GM11168 (cell line): ENCODE data around the gene PPM1M.

ENCODE experiments used
- in situ Hi-C: fragments of 300-500 bp; cut with MboI; formaldehyde crosslinking; loops from one replicate; pipeline ENCODE4 v1.12.0; 2022; ENCODE audit warnings: low sequenced_read_pairs; ENCODE audit not compliant: unreplicated experiment

Gene PPM1M

GRCh38 chr3:52213901-52214300, 31.7 kb upstream of the PPM1M start:
- in situ Hi-C loops, result no loop called here

GRCh38 chr3:52215351-52215750, 30.2 kb upstream of the PPM1M start:
- in situ Hi-C loops, result no loop called here

GRCh38 chr3:52216585-52217408, 28.8 kb upstream of the PPM1M start:
- in situ Hi-C loops, result no loop called here

DNA sequence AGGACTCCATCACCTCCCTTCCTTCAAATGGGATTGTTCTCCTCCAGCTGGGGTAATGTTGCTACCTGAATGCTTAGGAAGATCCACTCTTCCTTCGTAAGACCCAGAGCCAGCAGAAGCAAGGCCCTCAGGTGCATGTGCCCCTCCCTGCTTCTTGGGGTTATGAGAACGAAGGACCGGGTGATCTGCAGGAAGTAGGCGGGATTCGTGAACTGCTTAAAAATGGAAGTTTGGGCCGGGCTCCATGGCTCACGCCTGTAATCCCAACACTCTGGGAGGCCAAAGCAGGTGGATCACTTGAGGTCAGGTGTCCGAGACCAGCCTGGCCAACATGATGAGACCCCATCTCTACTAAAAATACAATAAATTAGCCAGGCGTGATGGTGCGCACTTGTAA, 28.2 kb upstream of the PPM1M start:
- in situ Hi-C loops, result no loop called here

GRCh38 chr3:52218026-52218425, 27.5 kb upstream of the PPM1M start:
- in situ Hi-C loops, result no loop called here

GRCh38 chr3:52218454-52218853, 27.1 kb upstream of the PPM1M start:
- in situ Hi-C loops, result no loop called here

- in situ Hi-C loops, result no loop called here
Observed at GRCh38 chr3:52218937-52219650, 26.5 kb upstream of the PPM1M start.

DNA sequence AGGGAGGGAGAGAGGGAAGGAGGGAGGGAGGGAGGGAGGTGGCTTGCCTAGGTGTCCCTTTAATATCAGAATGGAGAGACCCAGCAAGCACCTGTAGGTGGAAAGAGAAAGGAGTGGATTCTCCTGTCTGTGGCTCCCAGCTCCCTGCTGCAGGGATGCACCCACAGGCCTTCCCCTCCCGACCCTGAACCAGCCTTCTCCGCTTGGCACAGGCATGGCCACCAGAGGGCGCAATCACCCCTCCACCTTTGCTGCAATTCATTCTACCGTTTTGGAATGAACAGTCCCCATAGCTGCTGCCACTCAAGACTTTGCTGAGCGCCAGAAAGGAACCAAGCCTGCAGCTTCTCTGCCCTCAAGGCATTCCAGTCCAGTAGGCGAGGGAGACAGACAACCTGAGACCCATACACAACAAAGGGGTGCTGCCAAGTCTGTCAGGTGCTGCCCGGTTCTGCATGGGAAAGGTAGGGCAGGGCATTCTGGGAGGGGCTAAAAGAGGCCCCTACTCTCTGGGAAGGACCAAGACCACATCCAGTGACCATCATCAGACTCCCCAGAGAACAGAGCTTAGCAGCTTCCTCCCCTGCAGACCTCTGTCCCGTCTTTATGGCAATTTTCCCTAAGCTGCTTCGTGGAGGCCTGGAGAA, 25.1 kb upstream of the PPM1M start:
- in situ Hi-C loops, result no loop called here

- in situ Hi-C loops, result no loop called here
Observed at GRCh38 chr3:52221141-52221562, 24.4 kb upstream of the PPM1M start.

DNA sequence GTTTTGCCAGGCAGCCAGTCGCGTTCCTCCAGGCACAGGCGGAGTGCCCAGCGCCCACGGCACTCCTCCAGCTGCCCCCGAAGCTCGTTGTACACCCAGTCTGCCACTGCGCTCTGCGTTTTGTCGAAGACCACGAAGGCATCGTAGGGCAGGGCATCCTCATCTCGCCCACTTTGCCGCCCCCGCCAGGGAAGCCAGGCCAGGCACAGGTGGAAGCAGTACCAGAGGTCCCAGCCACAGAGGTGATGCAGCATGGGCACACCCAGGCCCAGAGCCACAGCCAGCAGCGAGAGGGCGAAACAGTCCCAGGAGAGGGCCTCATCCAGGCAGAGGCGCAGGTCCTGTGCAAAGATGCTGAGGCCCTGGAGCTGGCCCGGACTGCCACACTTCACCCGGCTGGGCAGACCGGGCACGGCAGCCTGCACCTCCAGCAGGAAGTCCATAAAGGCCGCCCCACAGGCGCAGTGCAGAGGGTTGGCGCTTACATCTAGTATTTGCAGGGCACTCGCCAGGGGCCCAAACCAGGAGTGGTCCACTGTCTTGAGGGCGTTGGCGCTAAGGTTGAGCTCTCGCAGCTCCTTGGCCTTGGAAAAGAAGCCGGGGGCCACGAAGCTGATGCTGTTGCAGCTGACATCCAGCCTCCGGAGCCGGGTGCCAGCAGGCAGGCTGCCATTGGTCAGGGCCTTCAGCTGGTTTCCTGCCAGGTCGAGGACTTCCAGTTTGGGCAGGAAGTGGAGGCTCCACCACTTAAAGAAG, 23.8 kb upstream of the PPM1M start:
- in situ Hi-C loops, result no loop called here

DNA sequence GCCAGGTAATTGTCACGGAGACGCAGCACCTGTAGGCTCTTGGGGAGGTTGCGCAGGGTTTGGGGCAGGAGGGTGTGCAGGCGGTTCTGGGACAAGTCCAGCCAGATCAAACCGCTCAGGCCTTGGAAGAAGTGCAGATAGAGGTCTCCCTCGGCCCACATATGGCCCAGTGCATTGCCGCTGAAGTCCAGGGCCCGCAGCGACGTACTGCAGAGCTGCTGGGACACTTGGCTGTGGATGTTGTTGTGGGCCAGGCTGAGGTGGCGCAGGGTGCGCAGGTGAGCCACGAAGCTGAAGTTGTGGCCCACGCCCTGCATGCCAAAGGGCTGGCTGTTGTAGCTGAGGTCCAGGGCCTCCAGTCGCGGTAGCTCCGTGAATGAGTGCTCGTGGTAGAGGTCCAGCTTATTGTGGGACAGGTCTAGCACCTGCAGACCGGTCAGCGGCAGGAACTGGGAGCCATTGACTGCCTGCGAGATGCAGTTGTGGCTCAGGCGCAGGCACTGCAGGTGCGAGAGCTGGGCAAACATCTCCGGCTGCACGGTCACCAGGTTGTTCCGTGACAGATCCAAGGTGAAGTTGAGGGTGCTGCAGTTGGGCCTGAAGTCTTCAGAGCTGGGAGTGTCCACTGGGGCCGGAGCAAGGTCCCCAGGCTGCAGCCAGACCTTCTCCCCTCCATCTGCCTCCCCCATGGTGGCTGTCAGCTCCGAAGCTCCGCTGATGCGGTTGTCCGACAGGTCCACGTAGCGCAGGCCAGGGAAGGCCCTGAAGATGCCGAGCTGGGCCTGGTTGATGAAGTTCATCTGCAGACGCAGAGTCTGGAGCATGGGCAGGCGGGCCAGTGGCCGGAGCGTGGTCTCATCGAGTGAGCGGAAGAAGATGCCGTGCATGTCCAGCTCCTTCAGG, 23.0 kb upstream of the PPM1M start:
- in situ Hi-C loops, result no loop called here

- in situ Hi-C loops, result no loop called here
Observed at GRCh38 chr3:52223449-52224408, 21.8 kb upstream of the PPM1M start.

DNA sequence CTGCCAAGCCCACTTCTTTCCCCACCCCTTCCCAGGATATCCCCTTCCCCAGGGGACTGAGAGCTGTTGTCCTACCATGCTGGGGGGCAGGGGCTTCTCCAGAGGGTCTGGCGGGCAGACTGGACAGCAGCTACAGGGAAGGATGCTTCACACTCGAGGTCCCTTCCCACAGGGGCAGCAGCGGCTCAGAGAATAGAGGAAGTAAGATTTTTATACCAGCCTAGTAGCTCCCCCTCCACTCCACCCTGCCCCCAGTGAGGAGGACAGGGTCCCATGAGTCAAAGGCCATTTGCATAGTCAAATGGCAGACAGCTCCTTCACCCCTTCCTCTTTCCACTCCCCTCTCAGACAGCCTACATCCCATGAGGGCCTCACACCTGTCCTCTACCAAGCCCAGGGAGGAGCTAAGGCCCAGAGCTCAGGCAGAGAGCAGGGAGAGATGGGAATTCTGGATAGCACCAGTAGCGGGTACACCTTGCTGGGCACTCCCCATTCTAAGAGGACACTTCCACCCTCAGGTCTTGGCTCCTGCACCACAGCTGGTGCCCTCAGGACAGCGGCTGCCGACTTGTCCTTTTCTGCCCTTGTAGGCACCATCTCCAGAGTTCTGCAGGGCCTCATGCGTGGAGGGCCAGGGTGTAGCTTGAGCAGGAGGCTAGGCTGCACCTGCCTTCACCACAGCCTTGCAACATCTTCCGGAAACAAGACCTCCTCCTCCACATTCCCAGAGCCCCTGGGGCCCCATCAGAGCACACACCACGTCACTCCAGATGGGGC, 19.9 kb upstream of the PPM1M start, which contains the start of gene TLR9:
TLR9 (minus strand) TSS at position 194 of the 777 bp plus-strand sequence; CDS start at position 78, 116 bp downstream.
- in situ Hi-C loops, result no loop called here

- in situ Hi-C loops, result no loop called here
Observed at GRCh38 chr3:52226229-52226817, 19.2 kb upstream of the PPM1M start.

DNA sequence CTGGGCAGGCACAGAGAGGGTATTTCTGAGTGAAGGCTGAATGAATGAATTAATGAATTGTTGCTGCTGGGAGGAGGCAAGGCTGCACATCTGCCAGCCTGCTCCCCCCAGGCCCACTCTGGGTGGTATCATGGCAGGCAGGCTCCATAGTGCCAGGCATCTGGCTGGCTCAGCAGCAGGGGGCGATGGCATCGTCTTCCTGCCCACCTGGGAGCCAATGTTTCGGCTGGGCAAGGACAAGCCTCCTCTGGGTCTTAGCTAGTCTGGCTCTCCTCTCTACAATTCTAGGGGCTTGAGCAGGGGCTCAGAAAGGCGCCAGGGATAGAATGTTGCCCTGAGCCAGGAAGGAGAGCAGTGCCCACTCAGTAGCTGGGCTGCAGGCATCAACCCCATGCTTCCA, 18.4 kb upstream of the PPM1M start:
- in situ Hi-C loops, result no loop called here

DNA sequence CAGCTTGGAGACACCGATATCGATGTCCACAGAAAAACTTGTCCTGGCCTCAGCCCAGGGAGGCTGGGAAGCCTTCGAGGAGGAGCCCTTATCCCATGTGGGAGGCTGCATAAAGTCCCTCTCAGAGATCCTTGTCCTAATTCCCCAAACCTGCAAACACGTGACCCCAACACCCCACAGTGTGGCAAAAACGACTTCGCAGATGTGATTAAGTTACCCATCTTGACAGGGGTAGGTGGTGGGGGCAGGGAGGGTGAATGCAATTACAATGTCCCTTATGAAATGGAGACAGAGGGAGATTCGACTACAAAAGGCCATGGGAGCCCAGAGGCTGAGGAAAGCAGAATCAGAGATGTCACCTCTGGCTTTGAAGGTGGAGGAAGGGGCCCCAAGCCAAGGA, 17.8 kb upstream of the PPM1M start:
- in situ Hi-C loops, result no loop called here

- in situ Hi-C loops, result no loop called here
Observed at GRCh38 chr3:52228266-52228665, 17.3 kb upstream of the PPM1M start.
